D721Med (cell line): ENCODE results near the gene BLID.

Experiments
- DNase-seq: peaks from one replicate; pipeline ENCODE4 v3.0.0; 2011; ENCODE audit warnings: low spot score; ENCODE audit not compliant: insufficient read length
- FAIRE-seq: peaks from 2 replicates; lab custom pipeline; 2011; peaks lifted over from hg19 to GRCh38; lab: Jason Lieb, UNC
- CTCF ChIP-seq: IDR thresholded peaks from 2 replicates; pipeline ENCODE4 v1.5.1; 2012; ENCODE audit warnings: mild to moderate bottlenecking, control low read depth; ENCODE audit not compliant: insufficient read depth; ENCODE audit errors: missing control alignments

Gene BLID

GRCh38 chr11:122112470-122113365 lies 3.3 kb downstream of the BLID start:
- FAIRE-seq: no peak
- no peak for TF ChIP-seq CTCF
- no peak for DNase-seq

GRCh38 chr11:122109932-122110331 lies 6.1 kb downstream of the BLID start:
- no peak for TF ChIP-seq CTCF
- DNase-seq (no peak), FAIRE-seq (no peak)

GRCh38 chr11:122108828-122109227 lies 7.2 kb downstream of the BLID start:
- FAIRE-seq (no peak), DNase-seq (no peak)
- no peak for TF ChIP-seq CTCF

- peak; percentile 70 for TF ChIP-seq CTCF
- FAIRE-seq (no peak), DNase-seq (no peak)
Measured at GRCh38 chr11:122108192-122108799, 7.7 kb downstream of the BLID start.

- DNase-seq: no peak
- TF ChIP-seq CTCF: no peak
- FAIRE-seq: no peak
Measured at GRCh38 chr11:122107566-122107965, 8.4 kb downstream of the BLID start.

GRCh38 chr11:122107045-122107444 lies 9.0 kb downstream of the BLID start:
- DNase-seq: no peak
- FAIRE-seq: no peak
- no peak for TF ChIP-seq CTCF

GRCh38 chr11:122105044-122105758 lies 10.8 kb downstream of the BLID start:
- DNase-seq (no peak), FAIRE-seq (no peak)
- TF ChIP-seq CTCF: no peak
